ENCODE results near the gene PHC2.

Gene PHC2

DNA sequence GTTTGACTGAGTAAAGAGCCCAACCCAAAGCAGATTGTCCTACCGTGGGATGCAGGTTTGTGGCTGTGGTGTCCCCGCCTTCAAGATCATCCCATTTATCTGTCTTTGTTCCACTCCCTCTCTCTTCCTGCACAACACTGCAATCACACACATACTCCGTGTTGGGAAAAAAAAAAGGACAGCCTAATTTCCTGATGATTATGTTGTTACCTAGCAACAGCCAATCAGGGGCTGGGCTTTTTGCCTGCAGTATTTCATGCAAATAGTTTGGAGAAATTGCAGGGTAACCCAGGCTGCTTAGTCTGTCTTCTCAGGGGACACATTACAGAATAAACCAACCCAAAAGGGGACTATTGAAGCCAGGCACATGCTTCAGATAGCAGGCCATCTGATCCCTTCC lies 38.3 kb downstream of the PHC2 start:
- Histone ChIP-seq H3K4me2 (ENCODE audit: low read depth, low read length, poor library complexity, severe bottlenecking) (no peak overlapping the region), H3K9me2 (replicated peaks; ENCODE audit: insufficient read depth, low read length) (no peaks in the 10 kb centered on the region), H3K9me3 (ENCODE audit: insufficient read depth, low read length) (no peaks in the 10 kb centered on the region), H2AFZ (ENCODE audit: low read depth, low read length, severe bottlenecking) (no peak overlapping the region), H3K36me3 (ENCODE audit: low read length) (no peaks in the 10 kb centered on the region), H3K4me3 (ENCODE audit: insufficient read depth, low read length, poor library complexity, severe bottlenecking) (no peak overlapping the region), H3K27me3 (ENCODE audit: low read length) (no peaks in the 10 kb centered on the region), H3K9ac (ENCODE audit: low read length) (no peak overlapping the region), H4K20me1 (ENCODE audit: low read depth, low read length) (no peaks in the 10 kb centered on the region), H3F3A (ENCODE audit: insufficient read depth) (no peaks in the 10 kb centered on the region), H3K27ac (ENCODE audit: low read depth, low read length) (no peak overlapping the region), H3K79me2 (ENCODE audit: insufficient read depth, low read length) (no peaks in the 10 kb centered on the region)
- TF ChIP-seq CTCF (IDR thresholded peaks at IDR 0.05; ENCODE audit: insufficient read depth, low read length, poor library complexity, severe bottlenecking): no peak
- no peak for TF ChIP-seq EZH2phosphoT487 (conservative IDR thresholded peaks at IDR 0.05; ENCODE audit: low read length)

DNA sequence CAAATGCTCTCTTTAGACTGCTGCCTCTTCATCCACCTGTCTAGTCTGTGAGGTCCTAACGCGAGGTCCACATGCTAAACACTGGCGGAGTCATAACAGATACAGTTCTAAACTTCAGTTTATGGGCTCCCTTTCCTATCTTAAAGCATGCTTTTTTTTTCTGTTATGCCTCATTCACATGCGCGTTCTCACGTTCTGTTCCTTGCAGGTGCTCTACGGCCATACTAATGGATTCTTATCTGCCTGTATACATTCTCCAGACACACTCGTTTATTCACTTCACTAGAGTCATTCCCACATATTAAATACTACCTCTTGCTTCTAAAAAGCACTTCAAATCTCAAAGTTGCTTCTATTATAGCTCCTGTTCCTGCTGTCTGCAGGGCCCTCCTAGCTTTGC lies 38.7 kb downstream of the PHC2 start:
- TF ChIP-seq EZH2phosphoT487 (conservative IDR thresholded peaks at IDR 0.05; ENCODE audit: low read length): no peak
- TF ChIP-seq CTCF (IDR thresholded peaks at IDR 0.05; ENCODE audit: insufficient read depth, low read length, poor library complexity, severe bottlenecking): no peak
- no peak overlapping the region for H3K4me2 ChIP-seq (ENCODE audit: low read depth, low read length, poor library complexity, severe bottlenecking)
- no peaks in the 10 kb centered on the region for H3F3A ChIP-seq (ENCODE audit: insufficient read depth)
- H3K9ac ChIP-seq (ENCODE audit: low read length): no peak overlapping the region
- H3K9me2 ChIP-seq (replicated peaks; ENCODE audit: insufficient read depth, low read length): no peaks in the 10 kb centered on the region
- H3K27me3 ChIP-seq (ENCODE audit: low read length): no peaks in the 10 kb centered on the region
- no peaks in the 10 kb centered on the region for H3K79me2 ChIP-seq (ENCODE audit: insufficient read depth, low read length)
- no peak overlapping the region for H3K27ac ChIP-seq (ENCODE audit: low read depth, low read length)
- H4K20me1 ChIP-seq (ENCODE audit: low read depth, low read length): no peaks in the 10 kb centered on the region
- H2AFZ ChIP-seq (ENCODE audit: low read depth, low read length, severe bottlenecking): no peak overlapping the region
- H3K9me3 ChIP-seq (ENCODE audit: insufficient read depth, low read length): no peaks in the 10 kb centered on the region
- no peaks in the 10 kb centered on the region for H3K36me3 ChIP-seq (ENCODE audit: low read length)
- H3K4me3 ChIP-seq (ENCODE audit: insufficient read depth, low read length, poor library complexity, severe bottlenecking): no peak overlapping the region

DNA sequence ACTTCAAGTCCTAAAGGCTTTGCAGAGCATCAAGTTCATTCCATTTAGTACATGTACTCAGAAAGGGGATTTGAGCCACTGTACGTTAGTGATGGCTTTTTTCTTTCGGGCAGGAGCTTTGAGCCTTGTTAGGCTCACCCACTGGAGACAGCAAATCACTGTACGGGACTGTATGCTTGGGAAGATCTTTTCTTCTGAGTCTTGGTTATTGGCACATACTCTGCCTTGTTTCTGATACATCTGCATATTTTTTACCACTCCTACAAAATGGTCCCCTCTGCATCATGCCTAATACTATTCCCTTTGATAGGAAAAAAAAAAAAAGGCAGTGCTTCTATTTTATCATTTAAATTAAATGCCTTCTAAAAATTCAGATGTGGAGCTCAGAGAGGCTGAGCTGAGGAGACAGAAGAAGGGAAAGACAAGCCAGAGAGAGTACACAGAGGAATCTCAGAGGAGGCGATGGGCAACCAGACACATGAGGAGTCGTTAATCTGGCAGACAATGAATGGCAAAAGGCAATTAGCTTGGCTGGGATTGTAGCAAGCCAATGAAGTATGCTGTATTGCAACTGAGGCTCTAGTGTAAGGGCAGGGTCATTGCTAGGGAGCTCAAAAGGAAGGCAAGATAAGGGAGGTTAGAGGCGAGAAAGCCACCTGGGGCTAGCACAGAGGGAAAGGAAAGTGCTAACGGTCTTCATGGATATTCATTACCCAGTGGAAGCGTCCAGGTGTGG lies 39.4 kb downstream of the PHC2 start:
- no peaks in the 10 kb centered on the region for H3K79me2 ChIP-seq (ENCODE audit: insufficient read depth, low read length)
- no peaks in the 10 kb centered on the region for H3K36me3 ChIP-seq (ENCODE audit: low read length)
- H3F3A ChIP-seq (ENCODE audit: insufficient read depth): no peaks in the 10 kb centered on the region
- no peak overlapping the region for H3K4me2 ChIP-seq (ENCODE audit: low read depth, low read length, poor library complexity, severe bottlenecking)
- H3K9ac ChIP-seq (ENCODE audit: low read length): no peak overlapping the region
- TF ChIP-seq EZH2phosphoT487 (conservative IDR thresholded peaks at IDR 0.05; ENCODE audit: low read length) (no peak), CTCF (IDR thresholded peaks at IDR 0.05; ENCODE audit: insufficient read depth, low read length, poor library complexity, severe bottlenecking) (no peak)
- H3K27ac ChIP-seq (ENCODE audit: low read depth, low read length): no peak overlapping the region
- no peaks in the 10 kb centered on the region for H3K27me3 ChIP-seq (ENCODE audit: low read length)
- no peak overlapping the region for H2AFZ ChIP-seq (ENCODE audit: low read depth, low read length, severe bottlenecking)
- no peak overlapping the region for H3K4me3 ChIP-seq (ENCODE audit: insufficient read depth, low read length, poor library complexity, severe bottlenecking)
- no peaks in the 10 kb centered on the region for H4K20me1 ChIP-seq (ENCODE audit: low read depth, low read length)
- H3K9me3 ChIP-seq (ENCODE audit: insufficient read depth, low read length): no peaks in the 10 kb centered on the region
- H3K9me2 ChIP-seq (replicated peaks; ENCODE audit: insufficient read depth, low read length): no peaks in the 10 kb centered on the region
